ENCODE results near the gene VPS4A. TPM values are rescaled to one million over a fixed set of nuclear protein-coding genes. Genes with fewer than 3 reads are reported as not detected.

VPS4A gene
- total RNA-seq, 2 donors from 2014 or later = 28.6 to 37.8 TPM

DNA sequence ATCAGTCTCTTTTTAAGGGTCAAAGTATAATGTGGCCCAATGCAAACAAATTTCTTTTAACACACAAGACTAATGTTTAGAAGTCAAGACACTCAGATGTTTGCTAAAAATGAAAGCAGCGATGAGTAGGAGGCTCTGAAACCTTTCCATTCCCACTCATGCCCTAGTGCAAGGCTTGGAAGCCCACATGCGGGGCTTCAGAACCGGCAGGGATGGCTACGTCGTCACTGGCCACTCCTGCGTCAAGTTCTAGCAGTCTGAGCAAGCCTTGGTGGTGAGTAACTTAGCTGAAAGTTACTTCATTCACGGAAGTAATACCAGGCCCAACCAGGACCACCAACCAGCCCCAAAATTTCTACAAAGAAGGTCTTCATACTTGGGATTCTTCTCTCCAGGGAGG, 55.3 kb downstream of the VPS4A start:
- H3K27ac ChIP-seq (ENCODE audit: low read depth, low read length) = no peak overlapping the region
- Mint-ChIP-seq H3K9me3 (peaks cover 2% of the 10 kb centered on the region), H3K27ac (no peak overlapping the region), H3K4me3 (no peak overlapping the region), H3K4me1 (no peaks in the 10 kb centered on the region), H3K27me3 (ENCODE audit: insufficient read depth) (no peaks in the 10 kb centered on the region), H3K36me3 (ENCODE audit: low read depth) (peaks cover 55% of the 10 kb centered on the region)
- no peaks in the 10 kb centered on the region for H3K27me3 ChIP-seq (ENCODE audit: control insufficient read depth, insufficient read depth, low read length, poor library complexity, severe bottlenecking)
- DNase-seq = no peak
- no peak overlapping the region for H3K9ac ChIP-seq (ENCODE audit: extremely low read depth, low read length, poor library complexity, severe bottlenecking)
- H3K4me1 ChIP-seq (ENCODE audit: control insufficient read depth, insufficient read depth, low read length) = no peaks in the 10 kb centered on the region
- TF ChIP-seq, protein P1, sequence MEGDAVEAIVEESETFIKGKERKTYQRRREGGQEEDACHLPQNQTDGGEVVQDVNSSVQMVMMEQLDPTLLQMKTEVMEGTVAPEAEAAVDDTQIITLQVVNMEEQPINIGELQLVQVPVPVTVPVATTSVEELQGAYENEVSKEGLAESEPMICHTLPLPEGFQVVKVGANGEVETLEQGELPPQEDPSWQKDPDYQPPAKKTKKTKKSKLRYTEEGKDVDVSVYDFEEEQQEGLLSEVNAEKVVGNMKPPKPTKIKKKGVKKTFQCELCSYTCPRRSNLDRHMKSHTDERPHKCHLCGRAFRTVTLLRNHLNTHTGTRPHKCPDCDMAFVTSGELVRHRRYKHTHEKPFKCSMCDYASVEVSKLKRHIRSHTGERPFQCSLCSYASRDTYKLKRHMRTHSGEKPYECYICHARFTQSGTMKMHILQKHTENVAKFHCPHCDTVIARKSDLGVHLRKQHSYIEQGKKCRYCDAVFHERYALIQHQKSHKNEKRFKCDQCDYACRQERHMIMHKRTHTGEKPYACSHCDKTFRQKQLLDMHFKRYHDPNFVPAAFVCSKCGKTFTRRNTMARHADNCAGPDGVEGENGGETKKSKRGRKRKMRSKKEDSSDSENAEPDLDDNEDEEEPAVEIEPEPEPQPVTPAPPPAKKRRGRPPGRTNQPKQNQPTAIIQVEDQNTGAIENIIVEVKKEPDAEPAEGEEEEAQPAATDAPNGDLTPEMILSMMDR (conservative IDR thresholded peaks at IDR 0.05) = no peak
- peaks cover 58% of the 10 kb centered on the region for H3K36me3 ChIP-seq (ENCODE audit: control insufficient read depth, insufficient read depth, low read length)
- no peak overlapping the region for H3K4me3 ChIP-seq (ENCODE audit: low read length)
- no peaks in the 10 kb centered on the region for H3K9me3 ChIP-seq (ENCODE audit: control insufficient read depth, low read length)
- 97 to 98% methylated on average over 6 of the region's 7 CpGs for WGBS, 2 experiments (ENCODE audit: insufficient coverage in 1 of 2, insufficient read length in 1 of 2)

DNA sequence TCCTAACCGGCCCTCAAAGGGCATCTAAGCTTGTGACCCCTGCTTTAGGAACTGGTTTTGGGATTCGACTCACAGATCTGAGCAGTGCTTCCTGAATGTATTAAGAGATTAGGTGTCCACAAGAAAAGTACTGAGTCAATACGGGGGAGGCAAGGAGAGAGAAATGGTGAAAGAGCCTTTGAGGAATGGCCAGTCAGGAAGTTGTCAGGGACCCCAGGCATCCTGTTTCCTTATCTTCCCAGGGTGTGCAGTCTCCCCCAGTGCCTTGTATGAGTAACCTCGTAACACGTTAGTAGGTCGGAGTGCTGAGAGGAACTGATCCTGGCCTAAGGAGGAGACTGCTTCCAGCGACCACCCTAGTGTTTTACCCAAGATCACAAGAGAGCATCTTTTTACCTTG, 56.8 kb downstream of the VPS4A start:
- Histone ChIP-seq H3K36me3 (ENCODE audit: control insufficient read depth, insufficient read depth, low read length) (peaks cover 72% of the 10 kb centered on the region), H3K27ac (ENCODE audit: low read depth, low read length) (no peak overlapping the region), H3K9ac (ENCODE audit: extremely low read depth, low read length, poor library complexity, severe bottlenecking) (no peak overlapping the region), H3K4me3 (ENCODE audit: low read length) (no peak overlapping the region), H3K27me3 (ENCODE audit: control insufficient read depth, insufficient read depth, low read length, poor library complexity, severe bottlenecking) (no peaks in the 10 kb centered on the region), H3K9me3 (ENCODE audit: control insufficient read depth, low read length) (no peaks in the 10 kb centered on the region), H3K4me1 (ENCODE audit: control insufficient read depth, insufficient read depth, low read length) (no peaks in the 10 kb centered on the region)
- Mint-ChIP-seq H3K4me3 (no peak overlapping the region), H3K9me3 (peaks cover 2% of the 10 kb centered on the region), H3K27ac (no peak overlapping the region), H3K27me3 (ENCODE audit: insufficient read depth) (no peaks in the 10 kb centered on the region), H3K4me1 (peaks cover 2% of the 10 kb centered on the region), H3K36me3 (ENCODE audit: low read depth) (peaks cover 64% of the 10 kb centered on the region)
- WGBS, 2 experiments (ENCODE audit: insufficient coverage in 1 of 2, insufficient read length in 1 of 2) = 97% methylated on average over 6 to 7 of the region's 7 CpGs
- DNase-seq = no peak
- TF ChIP-seq, protein P1 (conservative IDR thresholded peaks at IDR 0.05) = no peak

DNA sequence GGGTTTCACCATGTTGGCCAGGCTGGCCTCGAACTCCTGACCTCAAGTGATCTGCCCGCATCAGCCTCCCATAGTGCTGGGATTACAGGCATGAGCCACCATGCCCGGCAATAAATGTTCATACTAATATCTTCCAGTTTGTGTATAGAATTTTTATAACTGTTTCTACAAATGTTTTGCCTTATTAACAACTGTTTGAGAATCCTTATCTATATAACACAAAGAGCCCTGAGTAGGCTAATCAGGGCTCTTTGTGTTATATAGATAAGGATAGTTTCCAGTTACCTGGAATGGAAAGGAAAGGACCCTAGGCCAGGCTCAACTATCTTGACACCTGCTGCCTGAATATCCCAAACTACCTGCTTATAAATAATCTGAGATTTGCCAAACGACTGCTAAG, 57.7 kb downstream of the VPS4A start:
- Mint-ChIP-seq H3K4me3 (no peak overlapping the region), H3K27ac (no peak overlapping the region), H3K4me1 (peaks cover 3% of the 10 kb centered on the region), H3K9me3 (peaks cover 2% of the 10 kb centered on the region), H3K36me3 (ENCODE audit: low read depth) (peaks cover 66% of the 10 kb centered on the region), H3K27me3 (ENCODE audit: insufficient read depth) (no peaks in the 10 kb centered on the region)
- Histone ChIP-seq H3K4me1 (ENCODE audit: control insufficient read depth, insufficient read depth, low read length) (no peaks in the 10 kb centered on the region), H3K9ac (ENCODE audit: extremely low read depth, low read length, poor library complexity, severe bottlenecking) (no peak overlapping the region), H3K27me3 (ENCODE audit: control insufficient read depth, insufficient read depth, low read length, poor library complexity, severe bottlenecking) (no peaks in the 10 kb centered on the region), H3K27ac (ENCODE audit: low read depth, low read length) (no peak overlapping the region), H3K36me3 (ENCODE audit: control insufficient read depth, insufficient read depth, low read length) (peaks cover 72% of the 10 kb centered on the region), H3K9me3 (ENCODE audit: control insufficient read depth, low read length) (no peaks in the 10 kb centered on the region), H3K4me3 (ENCODE audit: low read length) (no peak overlapping the region)
- WGBS, 2 experiments (ENCODE audit: insufficient coverage in 1 of 2, insufficient read length in 1 of 2) = 94 to 95% methylated on average over 2 to 3 of the region's 4 CpGs
- no peak for DNase-seq
- TF ChIP-seq, protein P1 (conservative IDR thresholded peaks at IDR 0.05) = no peak

Data from endodermal cell (in vitro differentiated cells).